K562 (cell line): Measurements from ENCODE around the gene PPP1R12B. TPM values are rescaled to one million over a fixed set of nuclear protein-coding genes. Genes with fewer than 3 reads are reported as not detected.

Source experiments
- ATAC-seq: fragments of 200-7000 bp; cut with Tn5 transposase; 3 replicates; pipeline ENCODE4 v1.9.1; 2020; ENCODE audit warnings: moderate library complexity
- BruUV-seq: library from RNA; stranded (reverse); fragments of 400-500 nt; replicated peaks from 2 replicates; lab custom pipeline; 2021; lab: Mats Ljungman, UMichigan
- CTCF ChIA-PET: fragments of 300-600 bp; formaldehyde crosslinking; extraction: SDS; loops from one replicate; lab custom pipeline; 2021; ENCODE audit warnings: low intra/inter-chr PET ratio; lab: Yijun Ruan, JAX
- POLR2A ChIA-PET: fragments of 300-600, 350-650 bp; sonication (Branson Sonifier 250); formaldehyde crosslinking; extraction: SDS; loops from one replicate; lab custom pipeline; 2021; ENCODE audit warnings: antibody characterized with exemption, inconsistent platforms; lab: Yijun Ruan, JAX
- DNase-seq, 4 experiments: peaks; one replicate each; pipeline versions ENCODE4 v3.0.0 to v3.0.0-alpha.2; 2011 to 2018; ENCODE audit warnings: low spot score in 3 of 4, mixed read lengths in 3 of 4; ENCODE audit errors: extremely low read depth in 1 of 4
- FAIRE-seq: peaks from 2 replicates; lab custom pipeline; 2011; peaks lifted over from hg19 to GRCh38; lab: Jason Lieb, UNC
- H2AFZ ChIP-seq: 2 replicates; pipeline ENCODE4 v1.6.0; 2011; ENCODE audit warnings: low read depth, low read length, control low read depth, inconsistent platforms
- H3K27ac ChIP-seq: fragments of 200-600 bp; 3 replicates; pipeline ENCODE4 v1.8.0; 2011; ENCODE audit warnings: low read depth, mild to moderate bottlenecking, control low read depth, inconsistent platforms, low read length, moderate library complexity, mixed read lengths; ENCODE audit errors: extremely low read depth
- H3K27me3 ChIP-seq, 2 experiments: fragments of 300-600 bp in 1 of 2; 2 replicates in 1 of 2; 3 replicates in 1 of 2; pipeline versions ENCODE4 v1.6.0 to v1.8.0; 2011; ENCODE audit warnings: inconsistent platforms in 2 of 2, low read length in 2 of 2, mild to moderate bottlenecking in 1 of 2, mixed read lengths in 1 of 2, moderate library complexity in 1 of 2; ENCODE audit not compliant: control insufficient read depth in 2 of 2, insufficient read depth in 2 of 2
- H3K36me3 ChIP-seq: fragments of 300-600 bp; 3 replicates; pipeline ENCODE4 v1.8.0; 2011; ENCODE audit warnings: mild to moderate bottlenecking, low read length, inconsistent platforms; ENCODE audit not compliant: control insufficient read depth, insufficient read depth
- H3K4me1 ChIP-seq, 2 experiments: fragments of 200-600 bp in 1 of 2; replicated peaks in 1 of 2; 2 replicates in 1 of 2; 3 replicates in 1 of 2; pipeline versions ENCODE4 v1.5.1 to v1.8.0; 2011; ENCODE audit warnings: inconsistent platforms in 2 of 2, low read length in 2 of 2, mild to moderate bottlenecking in 1 of 2, mixed read lengths in 1 of 2, moderate library complexity in 1 of 2; ENCODE audit not compliant: control insufficient read depth in 2 of 2, insufficient read depth in 2 of 2
- H3K4me2 ChIP-seq: 2 replicates; pipeline ENCODE4 v1.6.1; 2011; ENCODE audit warnings: low read length, control low read depth, inconsistent platforms, mixed read lengths; ENCODE audit not compliant: insufficient read depth
- H3K4me3 ChIP-seq: fragments of 200-600 bp; sonication (generic), shearing (Covaris generic); 2 replicates; pipeline ENCODE4 v1.5.1; 2016; ENCODE audit warnings: control low read depth, inconsistent platforms
- H3K79me2 ChIP-seq: fragments of 200-600 bp; 3 replicates; pipeline ENCODE4 v1.8.0; 2011; ENCODE audit warnings: low read length, inconsistent platforms; ENCODE audit not compliant: control insufficient read depth, insufficient read depth
- H3K9ac ChIP-seq, 2 experiments: 2 replicates each; pipeline versions ENCODE4 v1.6.0 to v1.6.1; 2011; ENCODE audit warnings: low read depth in 2 of 2, low read length in 2 of 2, control low read depth in 1 of 2, inconsistent platforms in 1 of 2, mild to moderate bottlenecking in 1 of 2, mixed read lengths in 1 of 2; ENCODE audit not compliant: insufficient read depth in 1 of 2
- H3K9me1 ChIP-seq: one replicate; pipeline ENCODE4 v1.6.0; 2011; ENCODE audit warnings: inconsistent platforms, mild to moderate bottlenecking, low read length, moderate library complexity; ENCODE audit not compliant: control insufficient read depth, insufficient read depth
- H3K9me3 ChIP-seq: replicated peaks from 2 replicates; pipeline ENCODE4 v1.5.1; 2011; ENCODE audit warnings: low read depth, low read length, inconsistent platforms; ENCODE audit not compliant: control insufficient read depth, insufficient read depth
- H4K20me1 ChIP-seq: replicated peaks from 2 replicates; pipeline ENCODE4 v1.6.1; 2011; ENCODE audit warnings: low read length, inconsistent platforms, mixed read lengths; ENCODE audit not compliant: control insufficient read depth, insufficient read depth
- CCAR2 ChIP-seq: fragments of 200-400 bp; formaldehyde crosslinking; IDR thresholded peaks from 2 replicates; pipeline ENCODE4 v1.6.1; 2017; ENCODE audit warnings: mild to moderate bottlenecking, low read depth, low read length
- MIER1 ChIP-seq: fragments of 450-650 bp; IDR thresholded peaks from 2 replicates; pipeline ENCODE4 v1.6.1; 2016; ENCODE audit warnings: antibody characterized with exemption, mild to moderate bottlenecking, low read depth
- PTBP1 ChIP-seq: fragments of 200-400 bp; formaldehyde crosslinking; IDR thresholded peaks from 2 replicates; pipeline ENCODE4 v1.6.1; 2017; ENCODE audit warnings: low read depth, low read length
- RBM14 ChIP-seq: fragments of 200-400 bp; formaldehyde crosslinking; IDR thresholded peaks from 2 replicates; pipeline ENCODE4 v1.6.1; 2018; ENCODE audit warnings: low read depth, mild to moderate bottlenecking, low read length, moderate library complexity, borderline replicate concordance; ENCODE audit not compliant: insufficient read depth
- SIX5 ChIP-seq, 2 experiments: IDR thresholded peaks; 2 replicates each; pipeline ENCODE4 v1.6.1; 2011; ENCODE audit warnings: low read length in 2 of 2, borderline replicate concordance in 1 of 2, low read depth in 1 of 2, mild to moderate bottlenecking in 1 of 2, moderate library complexity in 1 of 2; ENCODE audit not compliant: insufficient read depth in 1 of 2
- STAT6 ChIP-seq: sonication (generic); formaldehyde crosslinking; IDR thresholded peaks from 2 replicates; pipeline ENCODE4 v1.8.1; 2023; ENCODE audit warnings: mild to moderate bottlenecking, missing genetic modification reagents
- XRCC3 ChIP-seq: fragments of 450-650 bp; IDR thresholded peaks from 2 replicates; pipeline ENCODE4 v1.6.1; 2017; ENCODE audit warnings: mild to moderate bottlenecking, moderate library complexity
- ZBTB7A ChIP-seq: IDR thresholded peaks from 2 replicates; pipeline ENCODE4 v1.6.1; 2011; ENCODE audit warnings: low read depth, mild to moderate bottlenecking, low read length, moderate library complexity, borderline replicate concordance; ENCODE audit not compliant: control insufficient read depth
- ZNF12 ChIP-seq: sonication (generic); formaldehyde crosslinking; IDR thresholded peaks from 2 replicates; pipeline ENCODE4 v1.4.0; 2020; ENCODE audit warnings: mild to moderate bottlenecking, missing genetic modification reagents
- WGBS: fragments of 100-300 bp; shearing (Covaris generic); methylation state at CpG from one replicate; pipeline ENCODE4 v1.1.6; 2016; ENCODE audit warnings: low coverage, mixed read lengths; ENCODE audit not compliant: insufficient coverage; ENCODE audit errors: missing lambda C conversion rate; 5-methylcytosine and 5-hydroxymethylcytosine counted together
- in situ Hi-C: fragments of 300-500 bp; cut with MboI; formaldehyde crosslinking; loops from 4 replicates; pipeline ENCODE4 v1.15.0; 2018; ENCODE audit warnings: inconsistent platforms, mixed read lengths
- intact Hi-C: fragments of 100-400 bp; cut with micrococcal nuclease; formaldehyde crosslinking; loops from 2 replicates; pipeline ENCODE4 v1.14.2; 2022
- polyA plus RNA-seq, 8 experiments: library from polyadenylated mRNA; depleted of rRNA in 4 of 8; stranded (reverse) in 5 of 8; unstranded in 3 of 8; fragments of >200 nt; fragmentation: Nextera tagmentation in 2 of 8; fragmentation: Illumina TruSeq in 1 of 8; extraction: Ambion mirVana in 2 of 8; extraction: Trizol in 1 of 8; gene quantifications; 2 replicates each; pipeline versions ENCODE4 v1.2.1 to v1.2.3, GENCODE V29; 2011 to 2014; ENCODE audit warnings: inconsistent platforms in 1 of 8, missing spikeins in 1 of 8
- total RNA-seq, 7 experiments: library from RNA; depleted of rRNA in 6 of 7; stranded (reverse); fragments of >200 nt in 6 of 7; fragmentation: Illumina TruSeq in 2 of 7; extraction: Trizol in 2 of 7; gene quantifications; 2 replicates each; pipeline versions ENCODE4 v1.2.1 to v1.2.3, GENCODE V29; 2011 to 2021; ENCODE audit warnings: low replicate concordance in 1 of 7
- TF ChIP-seq, protein P1 (sequence below): fragments of 250-450 bp; sonication (Bioruptor Pico); IDR thresholded peaks from 2 replicates; pipeline ENCODE4 v1.8.0; 2021; ENCODE audit warnings: moderate library complexity, mild to moderate bottlenecking, inconsistent platforms
- TF ChIP-seq, protein P2 (sequence below), 2 experiments: fragments of 450-650 bp; conservative IDR thresholded peaks; 2 replicates each; pipeline ENCODE4 v1.6.1; 2017; ENCODE audit warnings: mild to moderate bottlenecking in 2 of 2, moderate library complexity in 2 of 2

PPP1R12B gene
- total and polyA plus RNA-seq, 9 of the 15 experiments (the other 6 are each of a cell fraction or from before 2014, with no cell fraction given): 0.73 to 16.9 (median 13.6) TPM

GRCh38 chr1:202540014-202540413 is 191.5 kb downstream of the PPP1R12B start:
- H2AFZ ChIP-seq: no peak overlapping the region
- TF ChIP-seq, protein P1, sequence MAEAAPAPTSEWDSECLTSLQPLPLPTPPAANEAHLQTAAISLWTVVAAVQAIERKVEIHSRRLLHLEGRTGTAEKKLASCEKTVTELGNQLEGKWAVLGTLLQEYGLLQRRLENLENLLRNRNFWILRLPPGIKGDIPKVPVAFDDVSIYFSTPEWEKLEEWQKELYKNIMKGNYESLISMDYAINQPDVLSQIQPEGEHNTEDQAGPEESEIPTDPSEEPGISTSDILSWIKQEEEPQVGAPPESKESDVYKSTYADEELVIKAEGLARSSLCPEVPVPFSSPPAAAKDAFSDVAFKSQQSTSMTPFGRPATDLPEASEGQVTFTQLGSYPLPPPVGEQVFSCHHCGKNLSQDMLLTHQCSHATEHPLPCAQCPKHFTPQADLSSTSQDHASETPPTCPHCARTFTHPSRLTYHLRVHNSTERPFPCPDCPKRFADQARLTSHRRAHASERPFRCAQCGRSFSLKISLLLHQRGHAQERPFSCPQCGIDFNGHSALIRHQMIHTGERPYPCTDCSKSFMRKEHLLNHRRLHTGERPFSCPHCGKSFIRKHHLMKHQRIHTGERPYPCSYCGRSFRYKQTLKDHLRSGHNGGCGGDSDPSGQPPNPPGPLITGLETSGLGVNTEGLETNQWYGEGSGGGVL: no peak
- TF ChIP-seq STAT6 (CRISPR knock-in tag) (no peak), ZBTB7A (no peak), XRCC3 (no peak), SIX5 (IDR thresholded peaks at IDR 0.05; ENCODE audit: borderline replicate concordance in 1 of 2, insufficient read depth in 1 of 2, low read depth in 1 of 2, low read length in 2 of 2) (no peak), RBM14 (no peak), MIER1 (no peak), PTBP1 (no peak), ZNF12 (no peak), CCAR2 (no peak)
- TF ChIP-seq, protein P2, sequence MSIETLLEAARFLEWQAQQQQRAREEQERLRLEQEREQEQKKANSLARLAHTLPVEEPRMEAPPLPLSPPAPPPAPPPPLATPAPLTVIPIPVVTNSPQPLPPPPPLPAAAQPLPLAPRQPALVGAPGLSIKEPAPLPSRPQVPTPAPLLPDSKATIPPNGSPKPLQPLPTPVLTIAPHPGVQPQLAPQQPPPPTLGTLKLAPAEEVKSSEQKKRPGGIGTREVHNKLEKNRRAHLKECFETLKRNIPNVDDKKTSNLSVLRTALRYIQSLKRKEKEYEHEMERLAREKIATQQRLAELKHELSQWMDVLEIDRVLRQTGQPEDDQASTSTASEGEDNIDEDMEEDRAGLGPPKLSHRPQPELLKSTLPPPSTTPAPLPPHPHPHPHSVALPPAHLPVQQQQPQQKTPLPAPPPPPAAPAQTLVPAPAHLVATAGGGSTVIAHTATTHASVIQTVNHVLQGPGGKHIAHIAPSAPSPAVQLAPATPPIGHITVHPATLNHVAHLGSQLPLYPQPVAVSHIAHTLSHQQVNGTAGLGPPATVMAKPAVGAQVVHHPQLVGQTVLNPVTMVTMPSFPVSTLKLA (conservative IDR thresholded peaks at IDR 0.05): no peak
- 0 out of 3 replicates have a peak, but pooled peaks cover 4% of the 10 kb centered on the region for H3K36me3 ChIP-seq
- H3K27me3 ChIP-seq: no peaks in the 10 kb centered on the region
- no peaks in the 10 kb centered on the region for H4K20me1 ChIP-seq
- WGBS: 89% methylated on average over 6 of the region's 6 CpGs
- in situ Hi-C loops (no loop called here), intact Hi-C loops (no loop called here)
- ChIA-PET CTCF (no interaction called here), POLR2A (no interaction called here)
- ATAC-seq: no peak
- no peak overlapping the region for H3K4me3 ChIP-seq
- H3K9me3 ChIP-seq: no peaks in the 10 kb centered on the region
- no peaks in the 10 kb centered on the region for H3K9me1 ChIP-seq
- no peak overlapping the region for H3K9ac ChIP-seq
- H3K27ac ChIP-seq: no peak overlapping the region
- peaks cover 2 to 9% of the 10 kb centered on the region in 2 experiments; a peak in 1 of 5 replicates for H3K4me1 ChIP-seq
- DNase-seq: no peak
- BruUV-seq: no TSS peak
- H3K4me2 ChIP-seq: no peak overlapping the region
- FAIRE-seq: no peak
- H3K79me2 ChIP-seq: no peaks in the 10 kb centered on the region
